Muscle of leg (tissue), 11 donors: ENCODE measurements around the gene TBC1D22A. TPM values are rescaled to one million over a fixed set of nuclear protein-coding genes. Genes with fewer than 3 reads are reported as not detected.
A peak's percentile ranks its signal among the peaks of the same experiment; 100 is the strongest.

Experiments
- DNase-seq: peaks from one replicate; pipeline ENCODE4 v3.0.0; 2013
- H3K27ac ChIP-seq: one replicate; pipeline ENCODE4 v1.5.1; 2013; ENCODE audit warnings: mild to moderate bottlenecking, low read length, control low read depth
- H3K27me3 ChIP-seq: one replicate; pipeline ENCODE4 v1.6.1; 2013; ENCODE audit warnings: low read length; ENCODE audit not compliant: control insufficient read depth, insufficient read depth
- H3K36me3 ChIP-seq: one replicate; pipeline ENCODE4 v1.6.1; 2013; ENCODE audit warnings: low read length; ENCODE audit not compliant: control insufficient read depth, insufficient read depth
- H3K4me1 ChIP-seq: one replicate; pipeline ENCODE4 v1.6.1; 2013; ENCODE audit warnings: low read length; ENCODE audit not compliant: control insufficient read depth, insufficient read depth
- H3K4me3 ChIP-seq: one replicate; pipeline ENCODE4 v1.5.1; 2013; ENCODE audit warnings: low read length, control low read depth
- H3K9me3 ChIP-seq: replicated peaks from 2 replicates; pipeline ENCODE4 v1.6.1; 2013; ENCODE audit warnings: low read depth, low read length; ENCODE audit not compliant: control insufficient read depth
- whole genome bisulfite sequencing: methylation state at CpG from one replicate; pipeline ENCODE4 v1.1.5; 2013; ENCODE audit warnings: missing lambda C conversion rate; ENCODE audit not compliant: insufficient coverage; 5-methylcytosine and 5-hydroxymethylcytosine counted together
- polyA plus RNA-seq, 8 donors: library from polyadenylated mRNA; unstranded; fragments of 120-200 nt; gene quantifications; one replicate each; pipeline versions ENCODE4 v1.2.1 to v1.2.3, GENCODE V29; 2013; ENCODE audit warnings: inconsistent platforms in 1 of 8, low replicate concordance in 1 of 8; ENCODE audit not compliant: insufficient read length in 8 of 8, insufficient read depth in 1 of 8
- total RNA-seq: library from RNA; stranded (reverse); fragments of 120-200 nt; gene quantifications from one replicate; pipeline ENCODE4 v1.2.4, GENCODE V29; 2013

TBC1D22A gene
- total and polyA plus RNA-seq, 9 donors: 8.0 to 16.9 (median 15.6) TPM

- WGBS: 52% methylated on average over 2 of the region's 7 CpGs
- H3K4me1 ChIP-seq: no peaks in the 10 kb centered on the region
Measured at GRCh38 chr22:46929046-46929709, 166.7 kb downstream of the TBC1D22A start.

DNA sequence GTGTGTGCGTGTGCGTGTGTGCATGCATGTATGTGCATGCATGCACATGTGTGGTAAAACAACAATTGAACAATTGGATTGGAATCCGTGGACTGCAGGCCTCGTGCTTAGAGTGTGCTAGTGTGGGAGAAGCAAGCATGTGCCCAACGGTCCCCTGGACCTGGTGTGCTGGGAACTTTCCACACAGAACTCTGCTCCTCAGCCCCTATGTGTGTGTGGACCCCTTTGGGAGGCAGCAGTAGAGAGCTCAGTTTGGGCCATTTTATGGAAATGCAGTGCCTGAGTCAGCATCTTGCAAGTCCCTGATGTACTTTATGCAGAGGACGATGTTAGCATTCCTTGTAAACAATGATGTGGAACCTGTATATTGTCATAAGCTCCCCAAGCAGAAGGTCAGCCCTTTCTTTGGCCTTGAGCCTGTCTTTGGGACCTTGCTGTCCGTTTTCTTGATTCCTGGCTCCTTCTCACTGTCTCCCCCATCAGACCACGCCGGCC, 167.3 kb downstream of the TBC1D22A start:
- Histone ChIP-seq H3K4me3 (no peak overlapping the region), H3K4me1 (peaks cover 3% of the 10 kb centered on the region), H3K9me3 (no peaks in the 10 kb centered on the region), H3K27me3 (no peaks in the 10 kb centered on the region), H3K36me3 (no peaks in the 10 kb centered on the region), H3K27ac (no peak overlapping the region)
- DNase-seq: no peak
- WGBS: 69% methylated on average over 6 of the region's 9 CpGs

More at GRCh38 chr22:46929046-46929709, 166.7 kb downstream of the TBC1D22A start:
- H3K27me3 ChIP-seq: no peaks in the 10 kb centered on the region
- no peaks in the 10 kb centered on the region for H3K9me3 ChIP-seq
- no peak for DNase-seq
- H3K36me3 ChIP-seq: no peaks in the 10 kb centered on the region
- H3K27ac ChIP-seq: no peak overlapping the region
- H3K4me3 ChIP-seq: no peak overlapping the region

- H3K4me1 ChIP-seq: peaks cover 14% of the 10 kb centered on the region
- WGBS: 80% methylated on average over 1 of the region's 5 CpGs
- H3K27me3 ChIP-seq: no peaks in the 10 kb centered on the region
- no peak overlapping the region for H3K4me3 ChIP-seq
- no peak overlapping the region for H3K27ac ChIP-seq
- no peaks in the 10 kb centered on the region for H3K9me3 ChIP-seq
- H3K36me3 ChIP-seq: no peaks in the 10 kb centered on the region
- DNase-seq: no peak
Measured at GRCh38 chr22:46931414-46931813, 169.0 kb downstream of the TBC1D22A start.

GRCh38 chr22:46931881-46932280, 169.4 kb downstream of the TBC1D22A start:
- 89% methylated on average over 10 of the region's 10 CpGs for WGBS
- Histone ChIP-seq H3K4me1 (peaks cover 16% of the 10 kb centered on the region), H3K36me3 (no peaks in the 10 kb centered on the region), H3K9me3 (no peaks in the 10 kb centered on the region), H3K27ac (no peak overlapping the region), H3K4me3 (no peak overlapping the region), H3K27me3 (no peaks in the 10 kb centered on the region)
- no peak for DNase-seq

DNA sequence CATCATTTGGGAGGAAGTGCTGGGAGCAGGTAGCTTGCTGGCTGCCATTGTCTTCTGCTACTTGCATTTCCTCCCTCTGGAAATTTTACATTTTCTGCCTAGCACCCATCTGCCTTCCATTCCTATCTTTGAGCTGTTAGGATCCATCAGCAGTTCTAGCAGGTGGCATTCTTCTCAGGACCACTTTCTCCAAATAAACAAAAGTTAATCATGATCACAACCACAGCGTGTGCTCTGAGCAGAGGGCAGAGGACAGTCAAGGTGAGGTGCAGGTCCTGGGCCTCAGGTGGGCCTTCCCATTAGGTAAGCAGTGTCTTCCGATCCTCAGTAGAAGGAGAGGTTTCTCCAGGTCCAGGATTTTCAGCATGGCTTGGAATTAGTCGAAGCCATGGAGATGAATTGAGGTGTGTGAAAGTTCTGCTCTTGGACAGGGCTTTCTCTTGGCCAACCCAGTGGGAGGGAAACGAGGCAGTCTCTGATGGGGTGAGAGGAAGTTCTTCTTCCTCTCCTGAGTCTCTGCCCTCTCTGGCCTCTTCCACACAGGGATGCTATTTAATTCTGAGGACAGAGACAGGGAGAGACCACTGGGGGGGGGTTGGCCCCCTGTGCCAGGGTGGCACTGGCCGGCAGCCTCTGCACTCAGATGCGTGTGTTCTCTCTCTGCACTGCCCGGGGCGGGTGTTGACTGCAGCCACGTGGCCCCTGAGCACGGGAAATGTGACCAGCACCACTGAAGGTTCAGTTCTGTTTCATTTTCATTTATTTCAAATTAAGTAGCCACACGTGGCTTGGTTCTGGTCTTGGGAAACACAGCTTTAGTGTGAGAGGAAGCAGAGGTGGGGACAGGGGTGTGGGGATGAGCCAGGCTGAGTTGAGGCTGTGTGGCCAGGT, 170.8 kb downstream of the TBC1D22A start:
- no peak for DNase-seq
- WGBS: 96% methylated on average over 7 of the region's 11 CpGs
- Histone ChIP-seq H3K9me3 (no peaks in the 10 kb centered on the region), H3K27ac (no peak overlapping the region), H3K27me3 (no peaks in the 10 kb centered on the region), H3K36me3 (no peaks in the 10 kb centered on the region), H3K4me1 (peaks cover 16% of the 10 kb centered on the region), H3K4me3 (no peak overlapping the region)

GRCh38 chr22:46934172-46934745, 171.8 kb downstream of the TBC1D22A start:
- Histone ChIP-seq H3K4me1 (peaks cover 16% of the 10 kb centered on the region), H3K9me3 (no peaks in the 10 kb centered on the region), H3K4me3 (no peak overlapping the region), H3K27ac (no peak overlapping the region), H3K27me3 (no peaks in the 10 kb centered on the region), H3K36me3 (no peaks in the 10 kb centered on the region)
- 73% methylated on average over 6 of the region's 14 CpGs for WGBS
- no peak for DNase-seq

GRCh38 chr22:46934746-46935491, 172.5 kb downstream of the TBC1D22A start:
- Histone ChIP-seq H3K4me3 (no peak overlapping the region), H3K27me3 (no peaks in the 10 kb centered on the region), H3K27ac (no peak overlapping the region), H3K36me3 (no peaks in the 10 kb centered on the region), H3K4me1 (peaks cover 16% of the 10 kb centered on the region), H3K9me3 (no peaks in the 10 kb centered on the region)
- DNase-seq: no peak
- 76% methylated on average over 10 of the region's 14 CpGs for WGBS

- H3K27ac ChIP-seq: no peak overlapping the region
- WGBS: 63% methylated on average over 24 of the region's 24 CpGs
- DNase-seq: peak; percentile 28
- H3K4me1 ChIP-seq: peaks cover 16% of the 10 kb centered on the region
- no peaks in the 10 kb centered on the region for H3K36me3 ChIP-seq
- H3K4me3 ChIP-seq: no peak overlapping the region
- H3K9me3 ChIP-seq: no peaks in the 10 kb centered on the region
- H3K27me3 ChIP-seq: no peaks in the 10 kb centered on the region
Measured at GRCh38 chr22:46935506-46936377, 173.3 kb downstream of the TBC1D22A start.

DNA sequence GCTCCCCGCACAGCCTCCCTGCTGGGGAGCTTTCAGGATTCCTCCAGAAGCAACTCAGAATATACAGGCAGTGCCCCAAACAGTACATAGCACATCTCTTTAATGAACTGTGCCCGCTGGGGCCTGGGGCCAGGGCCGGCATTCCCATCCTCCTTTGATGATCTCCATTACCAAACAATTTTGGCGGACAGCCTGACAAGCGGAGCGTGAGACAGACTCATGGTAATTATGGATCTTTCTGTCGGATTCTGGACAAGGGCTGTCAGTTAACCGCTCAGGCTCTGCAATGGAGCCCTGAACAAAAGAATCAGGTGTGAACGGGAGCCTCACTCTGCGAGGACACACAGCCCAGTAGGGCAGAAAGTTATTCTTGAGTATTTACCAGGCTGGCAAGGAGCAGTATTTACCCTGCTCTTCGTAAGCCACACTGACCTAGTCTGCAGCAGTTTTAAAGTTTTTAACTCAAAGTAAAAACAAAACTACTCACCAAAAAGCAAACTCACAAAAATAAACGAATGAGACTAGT, 174.0 kb downstream of the TBC1D22A start:
- DNase-seq: peak; percentile 62
- Histone ChIP-seq H3K36me3 (no peaks in the 10 kb centered on the region), H3K9me3 (no peaks in the 10 kb centered on the region), H3K27ac (no peak overlapping the region), H3K27me3 (no peaks in the 10 kb centered on the region), H3K4me1 (peaks cover 16% of the 10 kb centered on the region), H3K4me3 (no peak overlapping the region)
- 67% methylated on average over 9 of the region's 12 CpGs for WGBS
